ENCODE data around the gene HEG1. TPM values are rescaled to one million over a fixed set of nuclear protein-coding genes. Genes with fewer than 3 reads are reported as not detected.
A peak's percentile ranks its signal among the peaks of the same experiment; 100 is the strongest.

The HEG1 gene
- total and polyA plus RNA-seq, 2 of the 4 experiments (the other 2 are of a cell fraction), result 25.6 to 43.4 TPM

DNA sequence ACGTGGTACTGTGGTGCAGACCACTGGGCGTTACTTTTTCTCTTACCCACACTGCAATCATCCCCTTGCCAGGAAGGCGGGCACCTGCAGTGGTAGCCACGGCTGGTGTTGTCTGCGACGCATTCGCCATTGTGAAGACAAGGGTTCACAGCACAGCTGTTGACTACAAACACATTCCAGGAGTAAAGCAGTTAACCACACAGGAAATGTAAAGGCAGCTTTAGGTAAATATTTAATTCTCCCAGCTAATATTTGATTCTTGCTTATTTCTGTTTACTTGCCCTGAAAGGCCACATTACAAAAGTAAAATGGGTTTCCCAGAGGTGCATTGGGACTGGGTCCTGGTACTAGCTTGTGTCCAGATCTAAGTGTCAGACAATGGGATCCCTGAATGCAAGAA, 45.4 kb downstream of the HEG1 start:
- H3K4me1 ChIP-seq (ENCODE audit: control insufficient read depth, insufficient read depth, low read length), result peaks cover 4% of the 10 kb centered on the region; the same call in 1 of the 2 replicates
- no peak overlapping the region for H3K14ac ChIP-seq (replicated peaks; ENCODE audit: low read depth, low read length)
- ATAC-seq (ENCODE audit: low read depth), result no peak
- H3K4ac ChIP-seq (ENCODE audit: low read depth, low read length), result no peak overlapping the region
- no peak overlapping the region for H4K8ac ChIP-seq (ENCODE audit: low read depth in 2 of 2, low read length in 2 of 2)
- no peaks in the 10 kb centered on the region for H3K9me3 ChIP-seq (ENCODE audit: control insufficient read depth, insufficient read depth, low read length)
- peaks cover 34% of the 10 kb centered on the region for H3K9me1 ChIP-seq (ENCODE audit: insufficient read depth, low read length)
- intact Hi-C loops (cut with micrococcal nuclease), result no loop called here
- H3K79me1 ChIP-seq (ENCODE audit: low read depth in 1 of 2, low read length in 2 of 2), result peaks cover 24 to 61% of the 10 kb centered on the region in 2 experiments
- H2AFZ ChIP-seq (replicated peaks; ENCODE audit: low read length, poor library complexity), result no peak overlapping the region
- H3K27ac ChIP-seq (ENCODE audit: insufficient read depth, low read length), result no peak overlapping the region
- ChIA-PET CTCF (no interaction called here), POLR2A (ENCODE audit: unreplicated experiment) (no interaction called here)
- no peak overlapping the region for H2AK5ac ChIP-seq (ENCODE audit: low read depth, low read length)
- H3K4me2 ChIP-seq (ENCODE audit: low read depth, low read length), result peak overlapping the region; percentile 26; the same call in 1 of the 2 replicates
- BruUV-seq (replicated peaks), result no TSS peak
- no peak overlapping the region for H2BK120ac ChIP-seq (ENCODE audit: low read depth, low read length)
- no peak overlapping the region for H3K56ac ChIP-seq (ENCODE audit: extremely low read depth, insufficient read depth, low read length)
- WGBS, 2 experiments (ENCODE audit: extremely low coverage in 2 of 2, insufficient read length in 1 of 2), result no CpG with 5 or more reads among the region's 7 CpGs
- H2BK5ac ChIP-seq (ENCODE audit: low read depth, low read length, poor library complexity, severe bottlenecking), result no peak overlapping the region
- H2BK20ac ChIP-seq (ENCODE audit: low read depth, low read length), result no peak overlapping the region
- in situ Hi-C loops (cut with MboI; ENCODE audit: low sequenced_read_pairs), result no loop called here
- no peak overlapping the region for H3K18ac ChIP-seq (ENCODE audit: low read depth, low read length)
- no peak overlapping the region for H3K23ac ChIP-seq (ENCODE audit: low read depth, low read length)
- no peak overlapping the region for H4K5ac ChIP-seq (ENCODE audit: low read depth, low read length)
- H3K36me3 ChIP-seq (ENCODE audit: control insufficient read depth, insufficient read depth, low read length), result peaks cover 75% of the 10 kb centered on the region
- H2BK15ac ChIP-seq (ENCODE audit: low read depth, low read length), result no peak overlapping the region
- no peak for DNase-seq
- H4K20me1 ChIP-seq (ENCODE audit: insufficient read depth, low read length), result peaks cover 32% of the 10 kb centered on the region; the same call in 1 of the 2 replicates
- TF ChIP-seq MXI1 (IDR thresholded peaks at IDR 0.05; ENCODE audit: borderline replicate concordance, low read depth, low read length), result no peak
- no peak for TF ChIP-seq CHD1 (IDR thresholded peaks at IDR 0.05; ENCODE audit: low read depth, low read length)
- TF ChIP-seq SMC3 (IDR thresholded peaks at IDR 0.05; ENCODE audit: low read depth, low read length), result no peak
- TF ChIP-seq MAFK (IDR thresholded peaks at IDR 0.05; ENCODE audit: low read depth, low read length), result no peak
- TF ChIP-seq, protein P1, sequence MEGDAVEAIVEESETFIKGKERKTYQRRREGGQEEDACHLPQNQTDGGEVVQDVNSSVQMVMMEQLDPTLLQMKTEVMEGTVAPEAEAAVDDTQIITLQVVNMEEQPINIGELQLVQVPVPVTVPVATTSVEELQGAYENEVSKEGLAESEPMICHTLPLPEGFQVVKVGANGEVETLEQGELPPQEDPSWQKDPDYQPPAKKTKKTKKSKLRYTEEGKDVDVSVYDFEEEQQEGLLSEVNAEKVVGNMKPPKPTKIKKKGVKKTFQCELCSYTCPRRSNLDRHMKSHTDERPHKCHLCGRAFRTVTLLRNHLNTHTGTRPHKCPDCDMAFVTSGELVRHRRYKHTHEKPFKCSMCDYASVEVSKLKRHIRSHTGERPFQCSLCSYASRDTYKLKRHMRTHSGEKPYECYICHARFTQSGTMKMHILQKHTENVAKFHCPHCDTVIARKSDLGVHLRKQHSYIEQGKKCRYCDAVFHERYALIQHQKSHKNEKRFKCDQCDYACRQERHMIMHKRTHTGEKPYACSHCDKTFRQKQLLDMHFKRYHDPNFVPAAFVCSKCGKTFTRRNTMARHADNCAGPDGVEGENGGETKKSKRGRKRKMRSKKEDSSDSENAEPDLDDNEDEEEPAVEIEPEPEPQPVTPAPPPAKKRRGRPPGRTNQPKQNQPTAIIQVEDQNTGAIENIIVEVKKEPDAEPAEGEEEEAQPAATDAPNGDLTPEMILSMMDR (conservative IDR thresholded peaks at IDR 0.05; ENCODE audit: low read depth, low read length), result no peak
- TF ChIP-seq FOS (IDR thresholded peaks at IDR 0.05; ENCODE audit: low read depth, low read length), result no peak
- no peak for TF ChIP-seq RFX5 (IDR thresholded peaks at IDR 0.05; ENCODE audit: low read depth, low read length)
- dilution Hi-C loops (cut with HindIII; ENCODE audit: low sequenced_read_pairs, unreplicated experiment), result no loop called here
- no peak overlapping the region for H3K4me3 ChIP-seq (ENCODE audit: insufficient read depth, low read depth, low read length)
- no peak overlapping the region for H2AK9ac ChIP-seq (replicated peaks; ENCODE audit: low read depth, low read length, poor library complexity)
- no peaks in the 10 kb centered on the region for H3K27me3 ChIP-seq (ENCODE audit: control insufficient read depth, insufficient read depth, low read length)
- no peak overlapping the region for H4K91ac ChIP-seq (ENCODE audit: insufficient read depth, low read depth, low read length)
- no peak overlapping the region for H3K9ac ChIP-seq (ENCODE audit: low read depth, low read length)
